22Rv1 (cell line): ENCODE data around the gene PFN3.

Source experiments
- CTCF ChIP-seq: fragments of 450-650 bp; IDR thresholded peaks from 2 replicates; pipeline ENCODE4 v1.5.1; 2017; ENCODE audit warnings: mild to moderate bottlenecking
- ZFX ChIP-seq: fragments of 450-650 bp; IDR thresholded peaks from 2 replicates; pipeline ENCODE4 v1.6.1; 2017; ENCODE audit warnings: antibody characterized with exemption, borderline replicate concordance

GRCh38 chr5:177399997-177400868 lies at the start of gene PFN3:
- no peak for TF ChIP-seq CTCF
- TF ChIP-seq ZFX, result no peak
